HG03196 (cell line): ENCODE data around the gene EXOC1.
"Not testable (repeated sequence)": the region's sequence is repeated elsewhere in the genome, so short reads cannot be mapped to it uniquely, and the experiment has no call there.

ENCODE experiments used
- ATAC-seq: cut with Tn5 transposase; IDR thresholded peaks from one replicate; pipeline ENCODE4 v1.9.1; 2021; ENCODE audit not compliant: unreplicated experiment

Gene EXOC1

GRCh38 chr4:55903577-55903976 is 50.1 kb downstream of the EXOC1 start:
- no peak for ATAC-seq

GRCh38 chr4:55904576-55904975 is 51.1 kb downstream of the EXOC1 start:
- no peak for ATAC-seq

- ATAC-seq, result no peak
Measured at GRCh38 chr4:55906323-55906722, 52.9 kb downstream of the EXOC1 start.

- ATAC-seq, result no peak
Measured at GRCh38 chr4:55906989-55907388, 53.5 kb downstream of the EXOC1 start.

- ATAC-seq, result no peak
Measured at GRCh38 chr4:55907469-55907868, 54.0 kb downstream of the EXOC1 start.

GRCh38 chr4:55910140-55910539 is 56.7 kb downstream of the EXOC1 start:
- no peak for ATAC-seq

- ATAC-seq, result no peak
Measured at GRCh38 chr4:55912249-55912648, 58.8 kb downstream of the EXOC1 start.

- ATAC-seq, result no peak
Measured at GRCh38 chr4:55920571-55920970, 67.1 kb downstream of the EXOC1 start.

GRCh38 chr4:55921093-55921492 is 67.6 kb downstream of the EXOC1 start:
- no peak for ATAC-seq

GRCh38 chr4:55925241-55925640 is 71.8 kb downstream of the EXOC1 start:
- ATAC-seq, result no peak

- no peak for ATAC-seq
Measured at GRCh38 chr4:55926610-55927009, 73.2 kb downstream of the EXOC1 start.

GRCh38 chr4:55927803-55928437 is 74.5 kb downstream of the EXOC1 start:
- ATAC-seq, result no peak

GRCh38 chr4:55928846-55929245 is 75.4 kb downstream of the EXOC1 start:
- ATAC-seq, result no peak

GRCh38 chr4:55931043-55931442 is 77.6 kb downstream of the EXOC1 start:
- ATAC-seq, result no peak

- no peak for ATAC-seq
Measured at GRCh38 chr4:55931833-55932232, 78.4 kb downstream of the EXOC1 start.

GRCh38 chr4:55932511-55932910 is 79.1 kb downstream of the EXOC1 start:
- ATAC-seq, result no peak

- no peak for ATAC-seq
Measured at GRCh38 chr4:55933611-55934010, 80.2 kb downstream of the EXOC1 start.

GRCh38 chr4:55935907-55936306 is 82.5 kb downstream of the EXOC1 start:
- ATAC-seq, result not testable (repeated sequence)

GRCh38 chr4:55938481-55938880 is 85.0 kb downstream of the EXOC1 start:
- no peak for ATAC-seq

- ATAC-seq, result no peak
Measured at GRCh38 chr4:55939421-55939820, 86.0 kb downstream of the EXOC1 start.

- no peak for ATAC-seq
Measured at GRCh38 chr4:55941881-55942396, 88.5 kb downstream of the EXOC1 start.

- peak; percentile 24 for ATAC-seq
Measured at GRCh38 chr4:55947254-55947882, 93.9 kb downstream of the EXOC1 start.
